Measurements from ENCODE around the gene TXNDC8.

TXNDC8 gene

GRCh38 chr9:110343551-110343950, 5.9 kb upstream of the TXNDC8 start:
- H3K4me3 ChIP-seq (ENCODE audit: low read depth, low read length): no peak overlapping the region
- ChIA-PET POLR2A (no interaction called here), CTCF (no interaction called here)
- no peak for DNase-seq (ENCODE audit: low read depth, low spot score)
- no peak for TF ChIP-seq CTCF (IDR thresholded peaks at IDR 0.05; ENCODE audit: insufficient read depth, low read length, missing control alignments)

- ChIA-PET POLR2A (no interaction called here), CTCF (interaction anchor here (0.9 to 1.9 kb wide), 8 partner anchors 8 to 283 kb away, joined by 3 to 12 read pairs (median 4); no protein-coding TSS in a partner anchor)
Observed at GRCh38 chr9:110340306-110340705, 2.6 kb upstream of the TXNDC8 start.

GRCh38 chr9:110338143-110338542, 480 bp upstream of the TXNDC8 start:
- no peak for TF ChIP-seq CTCF (IDR thresholded peaks at IDR 0.05; ENCODE audit: insufficient read depth, low read length, missing control alignments)
- no peak for DNase-seq (ENCODE audit: low read depth, low spot score)
- no peak overlapping the region for H3K4me3 ChIP-seq (ENCODE audit: low read depth, low read length)
- CTCF ChIA-PET: no interaction called here
- POLR2A ChIA-PET: no interaction called here

More at GRCh38 chr9:110340306-110340705, 2.6 kb upstream of the TXNDC8 start:
- TF ChIP-seq CTCF (IDR thresholded peaks at IDR 0.05; ENCODE audit: insufficient read depth, low read length, missing control alignments): peak; percentile 26
- no peak for DNase-seq (ENCODE audit: low read depth, low spot score)
- no peak overlapping the region for H3K4me3 ChIP-seq (ENCODE audit: low read depth, low read length)

GRCh38 chr9:110336363-110336762, 1.3 kb downstream of the TXNDC8 start:
- ChIA-PET POLR2A (no interaction called here), CTCF (no interaction called here)
- DNase-seq (ENCODE audit: low read depth, low spot score): no peak
- no peak overlapping the region for H3K4me3 ChIP-seq (ENCODE audit: low read depth, low read length)
- no peak for TF ChIP-seq CTCF (IDR thresholded peaks at IDR 0.05; ENCODE audit: insufficient read depth, low read length, missing control alignments)

GRCh38 chr9:110334871-110335270, 2.8 kb downstream of the TXNDC8 start:
- TF ChIP-seq CTCF (IDR thresholded peaks at IDR 0.05; ENCODE audit: insufficient read depth, low read length, missing control alignments): no peak
- ChIA-PET POLR2A (no interaction called here), CTCF (no interaction called here)
- H3K4me3 ChIP-seq (ENCODE audit: low read depth, low read length): no peak overlapping the region
- no peak for DNase-seq (ENCODE audit: low read depth, low spot score)

- POLR2A ChIA-PET: no interaction called here
- CTCF ChIA-PET: no interaction called here
- DNase-seq (ENCODE audit: low read depth, low spot score): no peak
- TF ChIP-seq CTCF (IDR thresholded peaks at IDR 0.05; ENCODE audit: insufficient read depth, low read length, missing control alignments): no peak
- no peak overlapping the region for H3K4me3 ChIP-seq (ENCODE audit: low read depth, low read length)
Observed at GRCh38 chr9:110334183-110334582, 3.5 kb downstream of the TXNDC8 start.

All from AG04449 (cell line).